Cardiac septum (tissue), 1 donor: ENCODE results near the gene TENT4A. TPM values are rescaled to one million over a fixed set of nuclear protein-coding genes. Genes with fewer than 3 reads are reported as not detected.

Experiments used
- DNase-seq: peaks from one replicate; pipeline ENCODE4 v3.0.0-alpha.2; 2020; ENCODE audit warnings: low spot score
- intact Hi-C: fragments of 100-400 bp; cut with DNase I; formaldehyde crosslinking; loops from one replicate; pipeline ENCODE4 v1.14.0; 2022
- total RNA-seq: library from RNA; stranded (reverse); fragmentation: NEBNext Ultra II Directional; extraction: Animal tissue kit (Norgen Biotek cat#: 25700); gene quantifications from one replicate; pipeline ENCODE4 v1.2.1, GENCODE V29; 2021
- donor health status: DM: no; HTN: no; CAD: no.

Gene TENT4A
- total RNA-seq, 1 donor from 2014 or later: 18.4 TPM

GRCh38 chr5:6698696-6699095 lies 14.5 kb upstream of the TENT4A start:
- DNase-seq: no peak

GRCh38 chr5:6699357-6699756 lies 13.9 kb upstream of the TENT4A start:
- DNase-seq: no peak
- intact Hi-C loops: loop anchor here (10.0 kb wide), 1 partner anchor 55 kb away; no protein-coding TSS in a partner anchor

More at GRCh38 chr5:6698696-6699095, 14.5 kb upstream of the TENT4A start:
- intact Hi-C loops: loop anchor here (10.0 kb wide), 1 partner anchor 56 kb away; no protein-coding TSS in a partner anchor

- no peak for DNase-seq
- intact Hi-C loops: no loop called here
Observed at GRCh38 chr5:6700074-6700684, 13.1 kb upstream of the TENT4A start.

GRCh38 chr5:6700685-6701355 lies 12.4 kb upstream of the TENT4A start:
- no peak for DNase-seq
- intact Hi-C loops: no loop called here

GRCh38 chr5:6701491-6701890 lies 11.7 kb upstream of the TENT4A start:
- intact Hi-C loops: no loop called here
- no peak for DNase-seq

- DNase-seq: no peak
- intact Hi-C loops: no loop called here
Observed at GRCh38 chr5:6702633-6703032, 10.6 kb upstream of the TENT4A start.

GRCh38 chr5:6703806-6704205 lies 9.4 kb upstream of the TENT4A start:
- intact Hi-C loops: no loop called here
- DNase-seq: no peak

- intact Hi-C loops: no loop called here
Observed at GRCh38 chr5:6704361-6704851, 8.8 kb upstream of the TENT4A start.

GRCh38 chr5:6705088-6705487 lies 8.1 kb upstream of the TENT4A start:
- no peak for DNase-seq
- intact Hi-C loops: no loop called here

More at GRCh38 chr5:6704361-6704851, 8.8 kb upstream of the TENT4A start:
- DNase-seq: peak; percentile 91

- intact Hi-C loops: no loop called here
- no peak for DNase-seq
Observed at GRCh38 chr5:6705959-6706358, 7.3 kb upstream of the TENT4A start.

GRCh38 chr5:6707852-6708251 lies 5.4 kb upstream of the TENT4A start:
- intact Hi-C loops: no loop called here
- DNase-seq: no peak

GRCh38 chr5:6708814-6709213 lies 4.4 kb upstream of the TENT4A start:
- intact Hi-C loops: no loop called here
- DNase-seq: no peak

- intact Hi-C loops: loop anchor here (5.0 kb wide), 1 partner anchor 253 kb away; no protein-coding TSS in a partner anchor
- no peak for DNase-seq
Observed at GRCh38 chr5:6710070-6710469, 3.2 kb upstream of the TENT4A start.

- intact Hi-C loops: loop anchor here (5.0 kb wide), 1 partner anchor 253 kb away; no protein-coding TSS in a partner anchor
- DNase-seq: no peak
Observed at GRCh38 chr5:6710551-6711318, 2.5 kb upstream of the TENT4A start.

- no peak for DNase-seq
- intact Hi-C loops: loop anchor here (1.0 to 5.0 kb wide), 2 partner anchors 79 to 254 kb away; no protein-coding TSS in a partner anchor
Observed at GRCh38 chr5:6711409-6712141, 1.7 kb upstream of the TENT4A start.

- intact Hi-C loops: loop anchor here (1.0 to 5.0 kb wide), 2 partner anchors 80 to 255 kb away; no protein-coding TSS in a partner anchor
- no peak for DNase-seq
Observed at GRCh38 chr5:6712142-6712576, 1.1 kb upstream of the TENT4A start.

GRCh38 chr5:6712577-6713273 lies 507 bp upstream of the TENT4A start:
- peak; percentile 99 for DNase-seq
- intact Hi-C loops: loop anchor here (1.0 to 5.0 kb wide), 2 partner anchors 80 to 255 kb away; no protein-coding TSS in a partner anchor

GRCh38 chr5:6714226-6715041 lies 1.2 kb downstream of the TENT4A start:
- DNase-seq: no peak
- intact Hi-C loops: loop anchor here (5.0 kb wide), 1 partner anchor 257 kb away; no protein-coding TSS in a partner anchor
